H9 (cell line): ENCODE data around the gene PRKAG2. TPM values are rescaled to one million over a fixed set of nuclear protein-coding genes. Genes with fewer than 3 reads are reported as not detected.

Source experiments
- DNase-seq: peaks from one replicate; pipeline ENCODE4 v3.0.0-alpha.2; 2017
- H2AFZ ChIP-seq: one replicate; pipeline ENCODE4 v1.6.1; 2013; ENCODE audit warnings: mild to moderate bottlenecking, low read length, control low read depth, moderate library complexity
- H2AK5ac ChIP-seq: 2 replicates; pipeline ENCODE4 v1.6.1; 2013; ENCODE audit warnings: low read length, control low read depth, mixed read lengths; ENCODE audit not compliant: insufficient read length
- H2BK120ac ChIP-seq: one replicate; pipeline ENCODE4 v1.6.1; 2013; ENCODE audit warnings: low read depth, mild to moderate bottlenecking, low read length, control low read depth, inconsistent platforms; ENCODE audit not compliant: poor library complexity, severe bottlenecking
- H2BK12ac ChIP-seq: 2 replicates; pipeline ENCODE4 v1.6.1; 2013; ENCODE audit warnings: low read length, control low read depth, mixed read lengths, low read depth; ENCODE audit not compliant: insufficient read length
- H2BK15ac ChIP-seq: 2 replicates; pipeline ENCODE4 v1.6.1; 2013; ENCODE audit warnings: low read depth, low read length, control low read depth
- H2BK20ac ChIP-seq: one replicate; pipeline ENCODE4 v1.6.1; 2013; ENCODE audit warnings: low read depth, mild to moderate bottlenecking, low read length, control low read depth, inconsistent platforms; ENCODE audit not compliant: poor library complexity, severe bottlenecking
- H2BK5ac ChIP-seq: 2 replicates; pipeline ENCODE4 v1.6.1; 2013; ENCODE audit warnings: low read length, control low read depth, mixed read lengths; ENCODE audit not compliant: insufficient read length
- H3K14ac ChIP-seq: 2 replicates; pipeline ENCODE4 v1.6.1; 2013; ENCODE audit warnings: low read length, control low read depth; ENCODE audit not compliant: insufficient read depth
- H3K18ac ChIP-seq: 2 replicates; pipeline ENCODE4 v1.6.1; 2013; ENCODE audit warnings: low read depth, mild to moderate bottlenecking, mixed read lengths, low read length, control low read depth; ENCODE audit not compliant: insufficient read length
- H3K23ac ChIP-seq: 2 replicates; pipeline ENCODE4 v1.6.1; 2013; ENCODE audit warnings: low read length, control low read depth, mixed read lengths, low read depth; ENCODE audit not compliant: insufficient read length
- H3K23me2 ChIP-seq: 2 replicates; pipeline ENCODE4 v1.6.1; 2013; ENCODE audit warnings: low read depth, mild to moderate bottlenecking, mixed read lengths, low read length, control low read depth; ENCODE audit not compliant: insufficient read length, poor library complexity, severe bottlenecking
- H3K27ac ChIP-seq: 2 replicates; pipeline ENCODE4 v1.5.1; 2013; ENCODE audit warnings: low read length, control low read depth, mixed read lengths, low read depth; ENCODE audit not compliant: insufficient read length
- H3K27me3 ChIP-seq: 2 replicates; pipeline ENCODE4 v1.6.1; 2013; ENCODE audit warnings: low read length, control low read depth, inconsistent platforms; ENCODE audit not compliant: insufficient read depth
- H3K4ac ChIP-seq: 2 replicates; pipeline ENCODE4 v1.6.1; 2013; ENCODE audit warnings: low read depth, mild to moderate bottlenecking, control low read depth, inconsistent platforms, low read length, moderate library complexity
- H3K4me1 ChIP-seq: 2 replicates; pipeline ENCODE4 v1.6.1; 2013; ENCODE audit warnings: low read length, control low read depth, inconsistent platforms; ENCODE audit not compliant: insufficient read depth
- H3K4me2 ChIP-seq: 2 replicates; pipeline ENCODE4 v1.6.1; 2013; ENCODE audit warnings: low read length, control low read depth, mixed read lengths; ENCODE audit not compliant: insufficient read length, insufficient read depth
- H3K56ac ChIP-seq: 2 replicates; pipeline ENCODE4 v1.6.1; 2013; ENCODE audit warnings: low read depth, mild to moderate bottlenecking, mixed read lengths, low read length, control low read depth; ENCODE audit not compliant: insufficient read length
- H3K79me1 ChIP-seq: 2 replicates; pipeline ENCODE4 v1.6.1; 2013; ENCODE audit warnings: low read depth, mild to moderate bottlenecking, moderate library complexity, low read length, control low read depth, inconsistent platforms; ENCODE audit not compliant: insufficient read depth, poor library complexity, severe bottlenecking
- H3K79me2 ChIP-seq: 2 replicates; pipeline ENCODE4 v1.6.1; 2013; ENCODE audit warnings: low read length, control low read depth, inconsistent platforms; ENCODE audit not compliant: insufficient read depth
- H3K9ac ChIP-seq: 2 replicates; pipeline ENCODE4 v1.6.1; 2013; ENCODE audit warnings: low read length, control low read depth, mixed read lengths; ENCODE audit not compliant: insufficient read length; ENCODE audit errors: extremely low read depth
- H3K9me3 ChIP-seq: one replicate; pipeline ENCODE4 v1.6.1; 2013; ENCODE audit warnings: low read depth, low read length, inconsistent platforms; ENCODE audit not compliant: control insufficient read depth
- H3T11ph ChIP-seq: one replicate; pipeline ENCODE4 v1.6.1; 2013; ENCODE audit warnings: mild to moderate bottlenecking, low read length, control low read depth, inconsistent platforms
- H4K20me1 ChIP-seq: one replicate; pipeline ENCODE4 v1.6.1; 2013; ENCODE audit not compliant: control insufficient read depth, insufficient read length, insufficient read depth
- H4K5ac ChIP-seq: 2 replicates; pipeline ENCODE4 v1.6.1; 2013; ENCODE audit warnings: low read depth, mild to moderate bottlenecking, mixed read lengths, low read length, control low read depth; ENCODE audit not compliant: insufficient read length
- H4K8ac ChIP-seq: replicated peaks from 2 replicates; pipeline ENCODE4 v1.6.1; 2013; ENCODE audit warnings: low read length, control low read depth, mixed read lengths, low read depth; ENCODE audit not compliant: insufficient read length
- H4K91ac ChIP-seq: 2 replicates; pipeline ENCODE4 v1.6.1; 2013; ENCODE audit warnings: low read depth, mild to moderate bottlenecking, moderate library complexity, mixed read lengths, low read length, control low read depth; ENCODE audit not compliant: insufficient read length
- H3K27ac Mint-ChIP-seq, 3 experiments: 2 replicates in 2 of 3; 3 replicates in 1 of 3; pipeline ENCODE4 v1.8.0; 2020 to 2021; ENCODE audit warnings: mixed read lengths in 3 of 3, mild to moderate bottlenecking in 1 of 3, moderate library complexity in 1 of 3
- H3K27me3 Mint-ChIP-seq: 2 replicates; pipeline ENCODE4 v1.8.0; 2021; ENCODE audit warnings: low read depth, mild to moderate bottlenecking, moderate library complexity, mixed read lengths
- H3K36me3 Mint-ChIP-seq, 3 experiments: 2 replicates in 2 of 3; 3 replicates in 1 of 3; pipeline ENCODE4 v1.8.0; 2020 to 2021; ENCODE audit warnings: low read depth in 3 of 3, mixed read lengths in 3 of 3; ENCODE audit not compliant: insufficient read depth in 1 of 3
- H3K4me1 Mint-ChIP-seq, 2 experiments: 2 replicates each; pipeline ENCODE4 v1.8.0; 2020; ENCODE audit warnings: mixed read lengths in 2 of 2
- H3K4me3 Mint-ChIP-seq, 2 experiments: 2 replicates in 1 of 2; 3 replicates in 1 of 2; pipeline ENCODE4 v1.8.0; 2020 to 2021; ENCODE audit warnings: mild to moderate bottlenecking in 2 of 2, mixed read lengths in 2 of 2, moderate library complexity in 1 of 2
- H3K9me3 Mint-ChIP-seq, 2 experiments: 2 replicates in 1 of 2; 3 replicates in 1 of 2; pipeline ENCODE4 v1.8.0; 2020; ENCODE audit warnings: mild to moderate bottlenecking in 2 of 2, mixed read lengths in 2 of 2, moderate library complexity in 1 of 2
- WGBS: extraction: QIAGEN DNeasy Blood & Tissue Kit; methylation state at CpG from one replicate; pipeline ENCODE4 v1.1.7; 2013; ENCODE audit warnings: missing lambda C conversion rate, low lambda C conversion rate, mixed read lengths; ENCODE audit not compliant: insufficient read length; ENCODE audit errors: extremely low coverage; 5-methylcytosine and 5-hydroxymethylcytosine counted together
- total RNA-seq: library from RNA; stranded (reverse); gene quantifications from 2 replicates; pipeline ENCODE4 v1.2.1, GENCODE V29; 2021
- TF ChIP-seq, protein P1 (sequence below): fragments of 200-600 bp; sonication (generic); conservative IDR thresholded peaks from 3 replicates; pipeline ENCODE4 v1.8.0; 2021; ENCODE audit warnings: antibody characterized with exemption, mild to moderate bottlenecking

The PRKAG2 gene
- total RNA-seq, 1 experiment from 2014 or later = 11.8 TPM

DNA sequence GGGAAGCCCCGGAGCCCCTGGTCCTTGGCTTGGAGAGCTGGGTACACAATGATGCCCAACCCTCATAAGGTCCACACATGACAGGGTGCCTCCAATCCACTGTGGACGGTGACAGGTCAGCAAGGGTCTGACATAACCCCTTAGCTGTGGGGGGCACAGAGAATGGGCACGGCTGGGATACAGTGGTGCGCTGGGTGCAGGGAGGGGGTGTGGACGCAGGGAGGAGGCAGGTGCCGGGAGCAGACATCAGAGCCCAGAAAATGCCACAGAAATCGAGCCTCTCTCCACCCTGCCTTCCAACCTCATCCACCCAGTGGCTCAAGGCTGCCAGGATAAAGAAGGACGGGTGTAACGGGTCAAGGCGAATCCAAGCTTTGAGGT lies 179.4 kb downstream of the PRKAG2 start:
- Histone ChIP-seq H3K79me2 (no peaks in the 10 kb centered on the region), H3K9me3 (no peaks in the 10 kb centered on the region), H3K14ac (no peak overlapping the region), H4K8ac (no peak overlapping the region), H3K23me2 (no peaks in the 10 kb centered on the region), H2AK5ac (no peak overlapping the region), H2BK12ac (no peak overlapping the region), H3K9ac (no peak overlapping the region), H2BK15ac (no peak overlapping the region), H4K5ac (no peak overlapping the region), H4K91ac (no peak overlapping the region), H3K27ac (no peak overlapping the region), H3K4me2 (no peak overlapping the region), H3K4me1 (no peaks in the 10 kb centered on the region; the same call in 1 of the 2 replicates), H2BK5ac (no peak overlapping the region), H3K27me3 (no peaks in the 10 kb centered on the region), H3K56ac (no peak overlapping the region), H3K79me1 (no peaks in the 10 kb centered on the region), H3T11ph (no peak overlapping the region), H3K18ac (no peak overlapping the region), H4K20me1 (no peaks in the 10 kb centered on the region), H3K4ac (no peak overlapping the region), H2AFZ (no peak overlapping the region), H3K23ac (no peak overlapping the region), H2BK120ac (no peak overlapping the region), H2BK20ac (no peak overlapping the region)
- Mint-ChIP-seq H3K4me1 (peaks cover 22 to 26% of the 10 kb centered on the region in 2 experiments), H3K27ac (no peak overlapping the region), H3K9me3 (no peaks in the 10 kb centered on the region; a peak in 1 of 5 replicates), H3K27me3 (no peaks in the 10 kb centered on the region; the same call in 1 of the 2 replicates), H3K36me3 (no peaks in the 10 kb centered on the region), H3K4me3 (no peak overlapping the region)
- DNase-seq = no peak
- TF ChIP-seq, protein P1, sequence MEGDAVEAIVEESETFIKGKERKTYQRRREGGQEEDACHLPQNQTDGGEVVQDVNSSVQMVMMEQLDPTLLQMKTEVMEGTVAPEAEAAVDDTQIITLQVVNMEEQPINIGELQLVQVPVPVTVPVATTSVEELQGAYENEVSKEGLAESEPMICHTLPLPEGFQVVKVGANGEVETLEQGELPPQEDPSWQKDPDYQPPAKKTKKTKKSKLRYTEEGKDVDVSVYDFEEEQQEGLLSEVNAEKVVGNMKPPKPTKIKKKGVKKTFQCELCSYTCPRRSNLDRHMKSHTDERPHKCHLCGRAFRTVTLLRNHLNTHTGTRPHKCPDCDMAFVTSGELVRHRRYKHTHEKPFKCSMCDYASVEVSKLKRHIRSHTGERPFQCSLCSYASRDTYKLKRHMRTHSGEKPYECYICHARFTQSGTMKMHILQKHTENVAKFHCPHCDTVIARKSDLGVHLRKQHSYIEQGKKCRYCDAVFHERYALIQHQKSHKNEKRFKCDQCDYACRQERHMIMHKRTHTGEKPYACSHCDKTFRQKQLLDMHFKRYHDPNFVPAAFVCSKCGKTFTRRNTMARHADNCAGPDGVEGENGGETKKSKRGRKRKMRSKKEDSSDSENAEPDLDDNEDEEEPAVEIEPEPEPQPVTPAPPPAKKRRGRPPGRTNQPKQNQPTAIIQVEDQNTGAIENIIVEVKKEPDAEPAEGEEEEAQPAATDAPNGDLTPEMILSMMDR = no peak
- no CpG with 5 or more reads among the region's 10 CpGs for WGBS
